ENCODE data around the gene AP1S2. TPM values are rescaled to one million over a fixed set of nuclear protein-coding genes. Genes with fewer than 3 reads are reported as not detected.

The AP1S2 gene
- total RNA-seq, 1 experiment from 2014 or later = 367 TPM

- H2AK5ac ChIP-seq (ENCODE audit: insufficient read length, low read length) = no peak overlapping the region
- H3T11ph ChIP-seq (ENCODE audit: low read length) = no peak overlapping the region
- H3K4ac ChIP-seq (ENCODE audit: low read depth, low read length) = no peak overlapping the region
- H3K18ac ChIP-seq (ENCODE audit: insufficient read length, low read depth, low read length) = no peak overlapping the region
- H4K20me1 ChIP-seq (ENCODE audit: control insufficient read depth, insufficient read depth, insufficient read length) = no peaks in the 10 kb centered on the region
- H3K4me1 ChIP-seq (ENCODE audit: insufficient read depth, low read length) = no peaks in the 10 kb centered on the region; the same call in 1 of the 2 replicates
- peak overlapping the region; percentile 16 for H3K14ac ChIP-seq (ENCODE audit: insufficient read depth, low read length)
- WGBS (ENCODE audit: extremely low coverage, insufficient read length, low lambda C conversion rate) = no CpG with 5 or more reads among the region's 65 CpGs
- no peaks in the 10 kb centered on the region for H3K27me3 ChIP-seq (ENCODE audit: insufficient read depth, low read length)
- H3K4me2 ChIP-seq (ENCODE audit: insufficient read depth, insufficient read length, low read length) = peak overlapping the region; percentile 96
- no peak overlapping the region for H4K8ac ChIP-seq (replicated peaks; ENCODE audit: insufficient read length, low read depth, low read length)
- no peak overlapping the region for H3K56ac ChIP-seq (ENCODE audit: insufficient read length, low read depth, low read length)
- no peaks in the 10 kb centered on the region for H3K79me1 ChIP-seq (ENCODE audit: insufficient read depth, low read depth, low read length, poor library complexity, severe bottlenecking)
- no peak overlapping the region for H2BK120ac ChIP-seq (ENCODE audit: low read depth, low read length, poor library complexity, severe bottlenecking)
- H2BK5ac ChIP-seq (ENCODE audit: insufficient read length, low read length) = no peak overlapping the region
- no peak overlapping the region for H2BK20ac ChIP-seq (ENCODE audit: low read depth, low read length, poor library complexity, severe bottlenecking)
- Mint-ChIP-seq H3K4me3 (peak overlapping the region; percentile 87 to 93), H3K27me3 (ENCODE audit: low read depth) (no peaks in the 10 kb centered on the region), H3K36me3 (ENCODE audit: insufficient read depth in 1 of 3, low read depth in 3 of 3) (peaks cover 38 to 46% (median 44%) of the 10 kb centered on the region in 3 experiments; a peak in 6 of 7 replicates), H3K4me1 (peaks cover 51 to 56% of the 10 kb centered on the region in 2 experiments), H3K27ac (peak overlapping the region; percentile 78 to 85 (median 78); a peak in 2 of 7 replicates), H3K9me3 (no peaks in the 10 kb centered on the region; a peak in 1 of 5 replicates)
- peak overlapping the region; percentile 91 for H3K9ac ChIP-seq (ENCODE audit: extremely low read depth, insufficient read length, low read length)
- H3K27ac ChIP-seq (ENCODE audit: insufficient read length, low read depth, low read length) = peak overlapping the region; percentile 16
- H2BK12ac ChIP-seq (ENCODE audit: insufficient read length, low read depth, low read length) = no peak overlapping the region
- peak; percentile 52; the same call in 2 of the 3 replicates for TF ChIP-seq CTCF (conservative IDR thresholded peaks at IDR 0.05)
- H2BK15ac ChIP-seq (ENCODE audit: low read depth, low read length) = no peak overlapping the region
- no peak overlapping the region for H4K5ac ChIP-seq (ENCODE audit: insufficient read length, low read depth, low read length)
- peaks cover 19% of the 10 kb centered on the region for H3K23me2 ChIP-seq (ENCODE audit: insufficient read length, low read depth, low read length, poor library complexity, severe bottlenecking)
- H3K23ac ChIP-seq (ENCODE audit: insufficient read length, low read depth, low read length) = no peak overlapping the region
- peak; percentile 57 for DNase-seq
- no peak overlapping the region for H2AFZ ChIP-seq (ENCODE audit: low read length)
- no peak overlapping the region for H4K91ac ChIP-seq (ENCODE audit: insufficient read length, low read depth, low read length)
- no peaks in the 10 kb centered on the region for H3K9me3 ChIP-seq (ENCODE audit: control insufficient read depth, low read depth, low read length)
- peaks cover 37% of the 10 kb centered on the region for H3K79me2 ChIP-seq (ENCODE audit: insufficient read depth, low read length)
These were observed 445 bp downstream of the AP1S2 start for GRCh38 chrX:15854080-15854655.
